NCI-H146 (cell line): ENCODE data around the gene CEND1.
"Not testable (repeated sequence)": the region's sequence is repeated elsewhere in the genome, so short reads cannot be mapped to it uniquely, and the experiment has no call there.

Source experiments
- DNase-seq: peaks from one replicate; lab custom pipeline; 2025; lab: John Stamatoyannopoulos, UW

CEND1 gene

DNA sequence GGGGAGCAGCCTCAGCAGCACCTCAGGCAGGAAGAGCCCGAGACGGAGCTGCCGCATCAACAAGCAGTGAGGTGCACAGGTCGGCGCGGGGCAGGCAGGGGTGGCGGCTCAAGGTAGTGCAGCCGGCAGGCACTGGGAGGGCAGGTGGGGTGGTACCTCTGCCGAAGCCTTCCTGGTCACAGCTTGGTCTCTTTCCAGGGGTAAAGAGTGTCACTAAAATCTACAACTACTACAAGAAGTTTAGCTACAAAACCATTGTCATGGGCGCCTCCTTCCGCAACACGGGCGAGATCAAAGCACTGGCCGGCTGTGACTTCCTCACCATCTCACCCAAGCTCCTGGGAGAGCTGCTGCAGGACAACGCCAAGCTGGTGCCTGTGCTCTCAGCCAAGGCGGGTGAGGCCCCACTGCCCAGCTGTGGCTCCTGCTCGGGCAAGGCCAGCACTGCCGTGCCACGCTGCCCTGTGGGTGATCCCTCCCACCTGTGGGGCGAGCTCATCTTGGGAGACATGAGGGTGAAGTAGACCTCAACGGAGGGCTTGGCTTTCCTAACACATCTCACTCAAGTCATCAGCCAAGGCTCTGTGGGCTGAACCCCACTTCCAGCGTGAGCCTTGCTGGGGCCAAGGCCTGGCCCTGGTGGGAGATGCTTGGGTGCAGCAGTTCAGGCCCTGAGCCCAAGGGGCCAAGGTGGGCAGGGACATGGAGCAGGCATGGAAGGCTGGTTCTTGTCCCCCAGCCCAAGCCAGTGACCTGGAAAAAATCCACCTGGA is 26.2 kb downstream of the CEND1 start:
- no peak for DNase-seq

DNA sequence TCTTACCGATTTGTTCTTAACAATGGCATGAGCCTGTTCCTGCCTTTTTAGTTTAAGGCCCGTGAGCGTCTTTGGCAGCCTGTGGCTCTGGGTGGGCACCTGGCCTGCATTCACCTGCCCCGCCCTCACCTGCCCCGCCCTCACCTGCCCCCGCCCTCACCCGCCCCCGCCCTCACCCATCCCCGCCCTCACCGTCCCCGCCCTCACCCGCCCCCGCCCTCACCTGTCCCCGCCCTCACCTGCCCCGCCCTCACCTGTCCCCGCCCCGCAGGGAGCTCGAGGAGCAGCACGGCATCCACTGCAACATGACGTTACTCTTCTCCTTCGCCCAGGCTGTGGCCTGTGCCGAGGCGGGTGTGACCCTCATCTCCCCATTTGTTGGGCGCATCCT is 26.8 kb downstream of the CEND1 start:
- DNase-seq, result peak; percentile 26

DNA sequence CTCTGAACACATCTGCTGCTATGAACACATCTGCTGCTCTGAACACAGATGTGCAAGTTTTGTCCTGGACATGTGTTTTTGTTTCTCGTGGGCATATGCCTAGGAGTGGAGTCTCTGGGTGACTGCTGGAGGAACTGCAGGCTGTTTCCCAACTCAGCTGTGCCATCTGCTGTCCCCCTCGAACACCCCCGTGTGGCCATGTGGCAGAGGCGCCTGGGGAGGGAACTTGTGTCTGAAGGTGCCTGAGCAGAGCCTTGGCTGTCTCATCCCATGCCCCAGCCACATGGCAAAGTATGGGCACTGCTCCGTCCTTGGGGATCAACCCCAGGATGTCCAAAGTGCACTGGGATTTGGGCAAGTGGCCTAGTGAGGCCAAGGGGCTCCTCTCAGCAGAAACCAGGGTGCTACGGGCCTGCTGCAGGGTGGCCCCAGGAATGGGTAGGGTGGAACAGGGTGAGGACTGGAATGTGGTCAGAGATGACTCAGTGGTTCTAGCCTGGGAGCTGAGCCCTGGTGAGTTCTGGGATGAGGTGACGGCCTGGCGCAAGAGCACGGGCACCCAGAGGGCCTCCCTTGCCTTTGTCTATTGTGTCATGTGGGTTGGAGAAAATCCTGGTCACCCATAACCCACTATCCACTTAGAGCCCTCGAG is 27.3 kb downstream of the CEND1 start:
- DNase-seq, result no peak

DNA sequence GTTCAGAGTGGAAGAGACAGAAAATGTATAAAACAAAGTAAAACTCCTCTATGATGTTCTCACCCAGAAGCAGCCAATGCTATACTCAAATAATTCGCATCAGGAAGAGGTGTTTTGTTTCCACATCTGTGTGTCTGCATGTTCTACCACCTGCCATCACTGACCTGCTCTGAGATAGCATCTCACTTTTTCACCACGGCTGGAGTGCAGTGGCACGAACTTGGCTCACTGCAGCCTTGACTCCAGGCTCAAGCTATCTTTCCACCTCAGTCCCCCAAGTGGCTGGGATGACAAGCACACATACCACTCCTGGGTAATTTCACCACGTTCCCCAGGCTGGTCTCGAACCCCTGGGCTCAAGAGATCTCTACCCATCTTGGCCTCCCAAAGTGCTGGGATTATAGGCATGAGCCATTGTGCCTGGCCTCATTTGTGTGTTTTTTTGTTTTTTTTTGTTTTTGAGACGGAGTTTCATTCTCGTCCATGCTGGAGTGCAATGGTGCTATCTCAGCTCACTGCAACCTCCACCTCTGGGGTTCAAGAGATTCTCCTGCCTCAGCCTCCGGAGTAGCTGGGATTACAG is 28.3 kb downstream of the CEND1 start:
- DNase-seq, result no peak

DNA sequence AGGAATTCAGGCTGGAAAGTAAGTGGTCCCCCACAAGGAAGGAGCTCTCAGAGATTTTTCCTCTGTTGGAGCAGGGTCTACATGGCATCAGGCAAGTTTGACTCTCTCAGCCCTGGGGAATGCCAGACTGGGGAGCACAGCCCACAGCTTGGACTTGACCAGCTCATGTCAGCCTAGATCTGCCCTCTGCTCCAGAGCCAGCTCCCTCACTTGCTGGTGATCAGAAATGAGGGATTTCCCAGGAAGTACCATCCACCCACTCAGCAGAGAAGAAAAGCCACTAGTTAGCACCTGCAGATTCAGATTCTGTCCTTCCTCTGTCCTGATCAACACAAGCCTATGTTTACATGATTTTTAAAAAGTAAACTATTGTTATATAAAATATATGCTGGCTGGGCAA is 29.7 kb downstream of the CEND1 start:
- no peak for DNase-seq

DNA sequence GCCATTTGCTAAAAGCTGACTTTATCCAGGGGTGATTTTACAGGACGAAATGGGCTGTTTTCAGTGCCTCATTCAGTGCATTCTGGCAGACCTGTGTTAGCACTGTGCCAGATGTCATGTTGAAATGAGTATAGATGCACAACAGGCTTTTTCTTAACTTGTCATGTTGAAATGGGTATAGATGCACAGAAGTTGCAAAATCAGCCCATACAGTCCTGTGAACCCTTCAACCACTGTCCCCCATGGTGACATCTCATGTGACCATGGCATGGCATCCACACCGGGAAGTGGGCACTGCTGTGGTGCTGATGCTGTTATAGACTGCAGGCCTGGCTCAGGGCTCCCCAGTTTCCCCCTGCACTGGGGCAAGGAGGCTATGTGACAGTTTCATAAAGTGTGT is 40.2 kb downstream of the CEND1 start:
- no peak for DNase-seq

DNA sequence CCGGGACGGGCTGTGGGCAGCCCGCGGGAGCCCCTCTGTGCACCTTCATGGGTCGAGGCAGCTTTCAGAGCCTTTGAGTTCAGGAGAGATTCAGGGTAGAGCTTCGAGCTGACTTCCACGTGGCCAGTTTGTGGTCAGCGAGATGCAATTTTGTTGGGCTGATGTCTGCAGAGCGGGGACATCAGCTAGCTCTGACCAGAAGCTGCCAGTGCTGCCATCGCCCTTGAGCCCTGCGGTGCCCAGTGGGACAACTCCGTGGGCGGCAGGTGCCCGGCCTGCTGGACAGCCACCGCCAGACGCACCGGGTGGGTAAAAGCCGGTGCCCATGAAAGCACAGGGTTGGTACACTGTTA is 41.9 kb downstream of the CEND1 start:
- peak; percentile 29 for DNase-seq

DNA sequence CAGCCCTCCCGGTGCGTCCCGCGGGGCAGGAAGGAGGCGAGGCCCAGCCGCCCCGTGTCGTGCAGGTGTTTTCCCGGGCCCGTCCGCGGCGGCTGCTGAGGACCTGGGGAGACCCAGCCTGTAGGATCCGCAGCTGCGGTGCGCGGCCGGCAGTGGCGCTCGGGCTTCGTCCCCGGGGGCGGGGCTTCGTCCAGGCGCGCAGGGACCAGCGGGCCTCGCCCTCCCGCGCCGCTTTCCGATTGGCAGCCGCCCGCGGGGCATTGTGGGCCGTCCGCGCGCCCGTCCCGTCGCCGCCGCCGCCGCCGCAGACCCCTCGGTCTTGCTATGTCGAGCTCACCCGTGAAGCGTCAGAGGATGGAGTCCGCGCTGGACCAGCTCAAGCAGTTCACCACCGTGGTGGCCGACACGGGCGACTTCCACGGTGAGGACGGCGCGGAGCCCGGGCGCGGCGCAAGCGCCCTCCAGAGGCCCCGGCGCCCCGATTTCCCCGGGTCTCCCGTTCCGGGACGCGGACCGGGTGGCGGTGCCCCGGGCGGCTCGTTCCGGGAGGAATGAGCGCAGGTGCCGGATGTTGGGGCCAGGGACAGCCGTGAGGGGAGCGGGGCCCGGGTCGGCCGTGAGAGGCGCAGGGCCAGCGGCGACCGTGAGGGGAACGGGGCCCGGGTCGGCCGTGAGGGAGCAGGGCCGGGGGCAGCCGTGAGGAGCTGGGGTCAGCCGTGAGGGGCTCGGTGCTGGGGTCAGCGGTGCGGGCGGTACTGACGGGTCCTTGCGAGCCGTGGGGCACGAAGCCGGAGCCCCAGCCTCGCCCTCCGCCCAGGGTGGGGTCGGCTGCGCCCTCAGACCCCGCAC is 42.5 kb downstream of the CEND1 start, which contains the start of gene TALDO1:
TALDO1 (plus strand) TSS at position 307 of the 849 bp plus-strand sequence; CDS start at position 325, 18 bp downstream.
- peak; percentile 92 for DNase-seq

DNA sequence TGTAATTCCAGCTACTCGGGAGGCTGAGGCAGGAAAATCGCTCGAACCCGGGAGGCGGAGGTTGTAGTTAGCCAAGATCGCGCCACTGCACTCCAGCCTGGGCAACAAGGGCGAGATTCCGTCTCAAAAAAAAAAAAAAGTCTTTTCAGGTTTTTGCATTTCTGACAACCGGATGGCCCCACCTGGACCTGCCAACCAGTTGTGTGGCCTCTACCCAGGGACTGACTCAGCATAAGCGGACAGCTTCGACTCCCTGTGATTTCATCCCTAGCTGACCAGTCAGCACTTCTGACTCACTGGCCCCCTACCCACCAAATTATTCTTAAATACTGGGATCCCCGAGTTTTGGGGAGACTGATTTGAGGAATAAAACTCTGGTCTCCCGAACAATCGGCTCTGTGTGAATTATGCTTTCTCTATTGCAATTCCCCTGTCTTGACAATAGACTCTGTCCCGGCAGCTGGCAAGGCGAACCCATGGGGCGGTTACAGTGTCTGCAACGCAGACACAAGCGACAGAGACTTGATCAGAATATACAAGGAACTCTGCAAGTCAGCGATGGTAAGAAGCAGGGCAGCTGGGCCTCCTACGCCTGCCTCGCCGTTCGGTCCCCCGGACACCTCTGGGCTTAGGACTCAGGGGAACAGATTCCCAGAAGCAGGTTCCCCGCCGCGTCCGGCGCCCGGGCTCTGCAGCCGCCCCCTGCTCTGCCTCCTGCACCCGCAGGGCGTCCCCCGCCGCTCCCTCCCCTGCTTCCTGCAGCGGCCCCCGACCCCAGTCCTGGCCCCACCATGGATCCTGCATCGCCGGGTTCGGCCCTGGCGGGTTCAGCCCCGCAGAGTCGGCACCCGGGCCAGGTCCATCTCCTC is 43.4 kb downstream of the CEND1 start:
- peak; percentile 61 for DNase-seq

DNA sequence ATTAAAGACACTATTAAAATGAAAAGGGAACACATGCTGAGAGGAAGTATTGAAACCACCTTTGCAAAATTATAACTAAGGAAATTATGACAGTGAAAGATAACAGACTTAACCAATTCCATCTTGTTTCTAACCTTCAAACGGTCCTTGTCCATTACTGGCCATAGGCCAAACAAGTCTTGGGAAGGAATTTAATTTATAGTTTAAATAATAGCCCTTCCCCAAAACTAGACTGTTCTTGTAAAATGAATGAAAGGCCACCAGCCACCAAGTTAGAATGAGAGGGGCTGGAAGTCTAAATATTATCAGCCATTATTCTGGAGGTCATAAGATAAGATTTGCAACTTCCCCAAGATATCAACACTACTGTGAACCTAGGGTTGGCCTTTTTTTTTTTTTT is 44.5 kb downstream of the CEND1 start:
- DNase-seq, result no peak

DNA sequence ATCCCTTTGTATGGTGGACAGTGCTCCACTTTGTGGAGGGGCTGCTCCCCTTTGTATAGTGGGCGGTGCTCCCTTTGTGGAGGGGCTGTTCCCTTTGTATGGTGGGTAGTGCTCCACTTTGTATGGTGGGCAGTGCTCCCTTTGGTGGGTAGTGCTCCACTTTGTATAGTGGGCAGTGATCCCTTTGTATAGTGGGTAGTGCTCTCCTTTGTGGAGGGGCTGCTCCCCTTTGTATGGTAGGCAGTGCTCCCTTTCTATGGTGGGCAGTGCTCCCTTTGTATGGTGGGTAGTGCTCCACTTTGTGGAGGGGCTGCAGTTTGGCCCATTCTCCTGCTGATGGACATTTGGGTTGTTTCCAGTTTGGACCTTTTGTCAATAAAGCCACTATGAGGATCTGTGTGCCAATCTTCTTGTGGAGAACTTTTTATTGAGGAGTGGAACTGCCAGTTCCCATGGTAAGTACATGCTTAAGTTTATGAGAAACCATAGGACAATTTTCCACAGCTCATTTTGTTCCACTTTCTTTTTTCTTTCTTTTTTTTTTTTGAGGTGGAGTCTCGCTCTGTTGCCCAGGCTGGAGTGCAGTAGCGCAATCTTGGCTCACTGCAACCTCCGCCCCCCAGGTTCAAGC is 47.2 kb downstream of the CEND1 start:
- no peak for DNase-seq

DNA sequence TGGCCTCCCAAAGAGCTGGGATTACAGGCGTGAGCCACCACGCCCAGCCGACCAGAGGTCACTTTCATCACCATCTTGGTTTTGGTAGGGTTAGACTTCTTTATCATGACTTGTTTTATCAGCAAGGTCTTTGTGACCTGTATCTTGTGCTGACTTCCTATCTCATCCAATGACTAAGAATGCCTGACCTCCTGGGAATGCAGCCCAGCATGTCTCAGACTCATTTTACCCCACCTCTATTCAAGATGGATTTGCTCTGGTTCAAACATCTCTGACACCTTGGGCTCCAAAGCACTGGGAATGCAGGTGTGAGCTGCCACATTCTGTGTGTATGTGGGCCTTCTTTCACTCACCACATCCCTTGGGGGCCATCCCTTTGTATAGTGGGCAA is 47.7 kb downstream of the CEND1 start:
- no peak for DNase-seq

DNA sequence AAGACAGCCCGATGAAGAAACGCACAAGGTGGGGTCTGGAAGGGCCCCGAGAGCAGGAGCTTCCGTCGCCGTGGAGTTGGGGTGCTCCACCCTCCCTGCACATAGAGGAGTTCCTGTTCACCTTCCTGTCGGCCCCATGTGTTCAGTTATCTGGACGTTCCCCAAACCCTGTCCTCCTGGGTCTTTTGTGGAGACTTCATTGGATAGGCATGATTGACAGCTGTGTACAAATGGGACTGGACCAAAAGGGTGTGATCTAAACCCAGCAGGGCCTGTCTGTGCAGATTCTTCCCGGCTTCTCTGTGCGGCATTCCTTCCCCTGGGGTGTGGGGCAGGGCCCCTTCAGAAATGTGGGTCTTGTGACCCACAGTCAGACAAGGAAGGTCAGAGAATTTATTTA is 52.0 kb downstream of the CEND1 start:
- DNase-seq, result not testable (repeated sequence)

DNA sequence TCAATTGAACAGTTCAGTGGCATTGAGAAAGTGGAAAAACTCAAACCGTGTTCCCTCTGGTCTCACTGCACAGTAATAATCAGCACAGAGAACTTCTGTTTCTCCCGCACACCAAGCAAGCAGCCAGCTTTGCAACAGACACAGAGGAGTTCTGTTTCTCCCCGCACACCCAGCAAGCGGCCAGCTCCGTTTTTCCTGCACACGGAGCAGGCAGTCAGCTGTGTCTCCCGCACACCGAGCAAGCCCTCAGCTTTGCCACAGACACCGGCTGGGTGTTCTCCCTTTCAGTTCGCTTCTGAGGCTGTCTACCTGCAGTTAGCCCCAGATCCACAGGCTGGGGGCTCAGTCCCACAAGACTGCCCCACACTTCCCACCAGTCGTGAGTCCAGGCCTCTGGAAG is 52.5 kb downstream of the CEND1 start:
- no peak for DNase-seq
